Pancreas (tissue), 10 donors: Measurements from ENCODE around the gene RASGEF1B. TPM values are rescaled to one million over a fixed set of nuclear protein-coding genes. Genes with fewer than 3 reads are reported as not detected.

Source experiments
- ATAC-seq, 4 donors: fragments of 200-7000 bp; cut with Tn5 transposase; one replicate each; pipeline versions ENCODE4 v1.8.0 to v1.9.1; 2020; ENCODE audit warnings: mild to moderate bottlenecking in 4 of 4, moderate library complexity in 4 of 4
- DNase-seq, 6 donors: peaks; one replicate each; pipeline ENCODE4 v3.0.0-alpha.2; 2020
- FAIRE-seq: peaks from 2 replicates; lab custom pipeline; 2012; peaks lifted over from hg19 to GRCh38; lab: Jason Lieb, UNC
- H3K27ac ChIP-seq, 4 donors: fragments of 200-600 bp; sonication (generic); 1 replicate in 3 of 4; 2 replicates in 1 of 4; pipeline versions ENCODE4 v1.5.0 to v1.8.0; 2020
- H3K27me3 ChIP-seq, 4 donors: fragments of 200-600 bp; one replicate each; pipeline ENCODE4 v1.8.0; 2021
- H3K36me3 ChIP-seq, 3 donors: fragments of 200-600 bp; sonication (generic) in 1 of 3; one replicate each; pipeline versions ENCODE4 v1.5.0 to v1.8.0; 2020 to 2021
- H3K4me1 ChIP-seq, 3 donors: fragments of 200-600 bp; one replicate each; pipeline ENCODE4 v1.8.0; 2021
- H3K4me3 ChIP-seq, 4 donors: fragments of 200-600 bp; sonication (generic) in 2 of 4; one replicate each; pipeline versions ENCODE4 v1.5.0 to v1.8.0; 2020 to 2021
- H3K9me3 ChIP-seq, 4 donors: fragments of 200-600 bp; one replicate each; pipeline ENCODE4 v1.8.0; 2021
- CTCF ChIP-seq, 4 donors: fragments of 200-600 bp; sonication (generic) in 3 of 4; IDR thresholded peaks; one replicate each; pipeline versions ENCODE4 v1.5.0 to v1.8.0; 2021; ENCODE audit warnings: antibody characterized with exemption in 4 of 4
- WGBS, 2 donors: extraction: QIAGEN DNeasy Blood & Tissue Kit; methylation state at CpG; one replicate each; pipeline ENCODE4 v1.1.7; 2013; 5-methylcytosine and 5-hydroxymethylcytosine counted together
- intact Hi-C, 3 donors: fragments of 100-400 bp; cut with DNase I; formaldehyde crosslinking; loops; one replicate each; pipeline versions ENCODE4 v1.11.1 to v1.14.2; 2022
- polyA plus RNA-seq, 2 donors: library from polyadenylated mRNA; stranded (reverse); fragments of 200-250 nt; gene quantifications; one replicate each; pipeline ENCODE4 v1.2.3, GENCODE V29; 2013
- total RNA-seq, 6 donors: library from RNA; stranded (reverse); fragmentation: NEBNext Ultra II Directional in 4 of 6; extraction: Animal tissue kit (Norgen Biotek cat#: 25700) in 4 of 6; gene quantifications; one replicate each; pipeline versions ENCODE4 v1.2.1 to v1.2.4, GENCODE V29; 2021 to 2023
- donor health status: healthy with polysubstance abuse.
- donor health status: DM: no; HTN: no; CAD: no; lungs with moderate emphysema.
- donor health status: DM: no; HTN: no; CAD: no.
- donor health status: control.
- donor health status: control.
- donor health status: Bipolar disorder and iron deficiency.
- donor health status: DM: yes; HTN: yes; CAD: no.
- donor health status: DM: no; HTN: no; CAD: no.
- donor health status: DM: no; HTN: no; CAD: no.
- donor health status: DM: yes; HTN: yes; CAD: no.

RASGEF1B gene
- total and polyA plus RNA-seq, 8 donors, result 1.4 to 8.2 (median 3.4) TPM

DNA sequence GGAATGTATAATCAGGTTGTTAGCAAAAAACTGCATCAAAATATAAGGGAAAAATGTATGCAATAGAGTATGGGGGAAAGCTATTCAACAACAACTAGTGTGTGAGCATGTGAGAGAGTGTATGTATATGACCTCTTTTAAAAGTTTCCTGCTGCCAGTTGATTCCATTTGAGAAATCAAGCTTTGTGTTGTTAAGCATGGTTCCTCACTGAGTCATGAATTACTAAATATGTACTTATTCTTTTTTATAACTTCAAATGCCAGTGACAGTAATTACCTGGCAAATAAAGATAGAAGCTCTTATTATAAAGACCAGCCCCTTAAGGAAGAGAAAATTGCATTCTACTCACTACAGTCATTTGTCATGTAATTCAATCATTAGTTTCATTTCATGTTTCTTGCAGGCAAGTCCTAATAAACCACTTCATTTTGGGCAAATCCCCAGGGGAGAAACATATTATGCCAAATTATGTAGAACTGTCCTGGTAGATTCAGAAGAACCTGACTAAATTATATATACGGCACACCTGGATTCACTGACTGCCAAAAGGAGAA is 19.2 kb downstream of the RASGEF1B start:
- no peaks in the 10 kb centered on the region for H3K4me1 ChIP-seq
- DNase-seq (no peak), ATAC-seq (peak in 1 of 4 donors; percentile 45), FAIRE-seq (no peak)
- H3K27me3 ChIP-seq, result no peaks in the 10 kb centered on the region
- no peak overlapping the region for H3K4me3 ChIP-seq
- TF ChIP-seq CTCF (IDR thresholded peaks at IDR 0.05), result no peak
- H3K36me3 ChIP-seq, result no peaks in the 10 kb centered on the region
- H3K9me3 ChIP-seq, result no peaks in the 10 kb centered on the region
- H3K27ac ChIP-seq, result no peak overlapping the region
- WGBS, 2 donors, result 93 to 97% methylated on average over 1 of the region's 1 CpG
- intact Hi-C loops, result no loop called here

- DNase-seq (no peak), ATAC-seq (no peak), FAIRE-seq (no peak)
- H3K36me3 ChIP-seq, result peaks cover 0 to 2% (median 0%) of the 10 kb centered on the region in 3 donors
- no peak overlapping the region for H3K27ac ChIP-seq
- intact Hi-C loops, result no loop called here
- WGBS, 2 donors, result 90 to 93% methylated on average over 6 of the region's 6 CpGs
- no peaks in the 10 kb centered on the region for H3K4me1 ChIP-seq
- H3K4me3 ChIP-seq, result no peak overlapping the region
- no peaks in the 10 kb centered on the region for H3K9me3 ChIP-seq
- no peaks in the 10 kb centered on the region for H3K27me3 ChIP-seq
- no peak for TF ChIP-seq CTCF (IDR thresholded peaks at IDR 0.05)
Measured at GRCh38 chr4:81449015-81449414, 22.7 kb downstream of the RASGEF1B start.

- FAIRE-seq, result no peak
Measured at GRCh38 chr4:81447566-81448229, 24.0 kb downstream of the RASGEF1B start.

DNA sequence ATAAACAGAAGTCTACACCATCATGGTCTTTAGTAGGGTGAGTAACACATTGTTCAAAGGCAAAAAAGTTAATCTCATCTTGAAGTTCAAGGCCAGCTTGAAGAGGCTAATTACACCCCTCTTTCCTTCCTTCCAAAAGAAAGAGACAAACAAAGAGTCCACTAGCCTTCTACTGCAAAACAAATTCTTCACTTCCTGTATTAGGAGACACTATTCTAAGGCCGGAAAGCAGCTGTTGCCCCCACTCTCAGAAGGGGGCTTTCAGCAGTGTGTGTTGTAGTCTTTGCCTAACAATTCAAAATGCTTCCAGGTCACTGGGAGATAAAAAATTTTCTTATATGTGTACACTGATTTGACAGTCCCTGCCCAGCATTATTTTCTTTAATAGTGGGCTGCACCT is 25.1 kb downstream of the RASGEF1B start:
- no peak for TF ChIP-seq CTCF (IDR thresholded peaks at IDR 0.05)
- WGBS, 2 donors, result 94 to 95% methylated on average over 1 of the region's 1 CpG
- ATAC-seq, result no peak
- Histone ChIP-seq H3K4me3 (no peak overlapping the region), H3K9me3 (no peaks in the 10 kb centered on the region), H3K27ac (no peak overlapping the region), H3K4me1 (no peaks in the 10 kb centered on the region), H3K27me3 (no peaks in the 10 kb centered on the region), H3K36me3 (peaks cover 0 to 5% (median 0%) of the 10 kb centered on the region in 3 donors)
- no peak for FAIRE-seq
- intact Hi-C loops, result no loop called here
- no peak for DNase-seq

More at GRCh38 chr4:81447566-81448229, 24.0 kb downstream of the RASGEF1B start:
- no peak overlapping the region for H3K27ac ChIP-seq
- DNase-seq (no peak), ATAC-seq (no peak)
- no peaks in the 10 kb centered on the region for H3K9me3 ChIP-seq
- no peak overlapping the region for H3K4me3 ChIP-seq
- 69 to 76% methylated on average over 10 of the region's 10 CpGs for WGBS, 2 donors
- intact Hi-C loops, result no loop called here
- TF ChIP-seq CTCF (IDR thresholded peaks at IDR 0.05), result no peak
- no peaks in the 10 kb centered on the region for H3K27me3 ChIP-seq
- peaks cover 0 to 5% (median 0%) of the 10 kb centered on the region in 3 donors for H3K36me3 ChIP-seq
- no peaks in the 10 kb centered on the region for H3K4me1 ChIP-seq

DNA sequence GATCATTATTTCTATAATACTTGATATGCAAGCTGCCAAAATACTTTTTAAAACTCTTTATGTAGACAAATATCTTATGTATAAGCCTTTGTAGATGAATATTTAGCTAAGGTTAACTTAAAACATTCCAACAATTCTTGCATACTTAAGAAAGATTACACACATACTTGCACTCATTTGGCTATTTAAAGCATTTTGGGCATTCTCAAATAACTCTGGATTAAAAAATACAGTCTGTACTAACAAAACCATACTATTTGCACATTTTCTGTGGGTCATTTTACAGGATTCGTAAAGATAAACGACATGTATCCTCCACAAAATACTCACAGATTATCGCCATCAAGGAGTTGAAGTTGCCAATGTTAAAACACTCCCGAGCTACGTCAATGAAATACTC is 26.5 kb downstream of the RASGEF1B start:
- H3K27me3 ChIP-seq, result no peaks in the 10 kb centered on the region
- intact Hi-C loops, result no loop called here
- WGBS, 2 donors, result 93% methylated on average over 5 of the region's 5 CpGs
- H3K9me3 ChIP-seq, result no peaks in the 10 kb centered on the region
- no peak for ATAC-seq
- H3K4me1 ChIP-seq, result no peaks in the 10 kb centered on the region
- no peak for DNase-seq
- no peak for FAIRE-seq
- H3K36me3 ChIP-seq, result peaks cover 0 to 5% (median 0%) of the 10 kb centered on the region in 3 donors
- H3K4me3 ChIP-seq, result no peak overlapping the region
- H3K27ac ChIP-seq, result no peak overlapping the region
- no peak for TF ChIP-seq CTCF (IDR thresholded peaks at IDR 0.05)
